ENCODE measurements around the gene ZNF490.

DNA sequence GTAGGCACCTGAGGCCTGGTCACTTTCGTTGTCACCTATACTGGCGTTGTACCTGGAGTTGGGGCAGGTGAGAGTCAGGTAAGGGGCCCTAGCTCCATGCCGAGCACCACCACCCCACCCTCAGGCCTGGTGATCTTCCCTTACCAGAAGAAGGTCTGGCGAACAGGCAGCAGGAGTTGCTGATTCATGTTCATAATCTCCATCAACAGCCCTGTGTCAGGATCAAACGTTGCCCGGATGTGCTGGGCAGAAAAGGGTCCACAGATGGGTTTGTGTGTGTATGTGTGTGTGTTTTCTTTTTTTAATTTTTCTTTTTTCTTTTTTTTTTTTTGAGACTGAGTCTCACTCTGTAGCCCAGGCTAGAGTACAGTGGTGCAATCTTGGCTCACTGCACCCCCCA is 41.6 kb upstream of the ZNF490 start:
- no peak for TF ChIP-seq CTCF (IDR thresholded peaks at IDR 0.05)
- TF ChIP-seq ZFX (IDR thresholded peaks at IDR 0.05; ENCODE audit: borderline replicate concordance): no peak
